H1 (cell line): ENCODE measurements around the gene EYA2. TPM values are rescaled to one million over a fixed set of nuclear protein-coding genes. Genes with fewer than 3 reads are reported as not detected.

Experiments
- CTCF ChIA-PET: fragments of 300-600 bp; sonication (Branson Sonifier 250); formaldehyde crosslinking; loops from one replicate; lab custom pipeline; 2021; ENCODE audit not compliant: partially characterized antibody; lab: Charles Lee
- POLR2A ChIA-PET: fragments of 300-600 bp; sonication (Branson Sonifier 250); formaldehyde crosslinking; loops from one replicate; lab custom pipeline; 2021; ENCODE audit warnings: inconsistent platforms; ENCODE audit not compliant: partially characterized antibody; lab: Charles Lee
- DNase-seq, 2 experiments: peaks; one replicate each; pipeline versions ENCODE4 v3.0.0 to v3.0.0-alpha.2; 2010 to 2022; ENCODE audit warnings: low spot score in 2 of 2, low read depth in 1 of 2, mixed read lengths in 1 of 2
- FAIRE-seq: peaks from 2 replicates; lab custom pipeline; 2011; peaks lifted over from hg19 to GRCh38; lab: Jason Lieb, UNC
- H2AFZ ChIP-seq: 2 replicates; pipeline ENCODE4 v1.8.1; 2012; ENCODE audit warnings: low read length, inconsistent platforms
- H2AK5ac ChIP-seq: 2 replicates; pipeline ENCODE4 v1.6.1; 2013; ENCODE audit warnings: low read depth, low read length
- H2BK120ac ChIP-seq: replicated peaks from 2 replicates; pipeline ENCODE3; 2013; ENCODE audit warnings: low read depth, low read length, inconsistent platforms
- H2BK12ac ChIP-seq: 2 replicates; pipeline ENCODE4 v1.6.1; 2013; ENCODE audit warnings: low read depth, low read length
- H2BK15ac ChIP-seq: 2 replicates; pipeline ENCODE4 v1.6.1; 2013; ENCODE audit warnings: low read length
- H2BK20ac ChIP-seq: 2 replicates; pipeline ENCODE4 v1.6.1; 2013; ENCODE audit warnings: low read length
- H2BK5ac ChIP-seq: 2 replicates; pipeline ENCODE4 v1.6.1; 2013; ENCODE audit warnings: low read depth, low read length
- H3K14ac ChIP-seq: 2 replicates; pipeline ENCODE4 v1.6.1; 2013; ENCODE audit warnings: inconsistent platforms; ENCODE audit not compliant: insufficient read length
- H3K18ac ChIP-seq: 2 replicates; pipeline ENCODE4 v1.6.1; 2013; ENCODE audit warnings: low read length; ENCODE audit errors: extremely low read depth
- H3K23ac ChIP-seq: 2 replicates; pipeline ENCODE4 v1.6.1; 2013; ENCODE audit warnings: inconsistent platforms; ENCODE audit not compliant: insufficient read length
- H3K23me2 ChIP-seq: 2 replicates; pipeline ENCODE4 v1.6.1; 2013; ENCODE audit warnings: low read depth, low read length
- H3K27ac ChIP-seq: 2 replicates; pipeline ENCODE4 v1.6.1; 2011; ENCODE audit warnings: low read depth, low read length, inconsistent platforms
- H3K27me3 ChIP-seq, 4 experiments: replicated peaks in 1 of 4; 1 replicate in 1 of 4; 2 replicates in 3 of 4; pipeline versions ENCODE4 v1.6.1 to v1.8.1; 2011 to 2013; ENCODE audit warnings: low read length in 3 of 4, mild to moderate bottlenecking in 3 of 4, inconsistent platforms in 2 of 4, mixed read lengths in 2 of 4, moderate library complexity in 1 of 4; ENCODE audit not compliant: control insufficient read depth in 3 of 4, insufficient read depth in 3 of 4; ENCODE audit errors: extremely low read depth in 1 of 4
- H3K36me3 ChIP-seq, 4 experiments: 2 replicates each; pipeline versions ENCODE4 v1.6.1 to v1.8.1; 2011 to 2013; ENCODE audit warnings: mild to moderate bottlenecking in 4 of 4, low read length in 3 of 4, moderate library complexity in 2 of 4, control low read depth in 1 of 4, inconsistent platforms in 1 of 4; ENCODE audit not compliant: insufficient read depth in 4 of 4, control insufficient read depth in 2 of 4
- H3K4ac ChIP-seq: replicated peaks from 2 replicates; pipeline ENCODE3; 2013; ENCODE audit warnings: low read length, low read depth, mixed read lengths, inconsistent platforms; ENCODE audit not compliant: insufficient read length
- H3K4me1 ChIP-seq, 4 experiments: replicated peaks in 1 of 4; 1 replicate in 1 of 4; 2 replicates in 3 of 4; pipeline versions ENCODE4 v1.6.1 to v1.8.1; 2011 to 2013; ENCODE audit warnings: low read length in 3 of 4, inconsistent platforms in 2 of 4, mixed read lengths in 1 of 4; ENCODE audit not compliant: insufficient read depth in 4 of 4, control insufficient read depth in 3 of 4
- H3K4me2 ChIP-seq, 2 experiments: 2 replicates each; pipeline versions ENCODE4 v1.6.1 to v1.8.1; 2011 to 2013; ENCODE audit warnings: low read depth in 2 of 2, low read length in 2 of 2, control low read depth in 1 of 2, inconsistent platforms in 1 of 2, mild to moderate bottlenecking in 1 of 2; ENCODE audit not compliant: insufficient read depth in 1 of 2
- H3K4me3 ChIP-seq, 4 experiments: fragments of 200-600, 300-600 bp in 1 of 4; sonication (generic), shearing (Covaris generic), sonication (Bioruptor Twin) in 1 of 4; 2 replicates each; pipeline versions ENCODE4 v1.5.1 to v1.8.1; 2011 to 2016; ENCODE audit warnings: low read length in 4 of 4, low read depth in 3 of 4, control low read depth in 2 of 4, inconsistent platforms in 2 of 4, mild to moderate bottlenecking in 2 of 4, mixed read lengths in 1 of 4, moderate library complexity in 1 of 4; ENCODE audit not compliant: insufficient read depth in 2 of 4; ENCODE audit errors: extremely low read depth in 1 of 4
- H3K56ac ChIP-seq: replicated peaks from 2 replicates; pipeline ENCODE3; 2013; ENCODE audit warnings: low read depth, mild to moderate bottlenecking, mixed read lengths, low read length, inconsistent platforms; ENCODE audit not compliant: insufficient read length
- H3K79me1 ChIP-seq: 2 replicates; pipeline ENCODE4 v1.6.1; 2013; ENCODE audit warnings: low read depth, low read length, control low read depth
- H3K79me2 ChIP-seq, 2 experiments: 2 replicates each; pipeline versions ENCODE4 v1.6.1 to v1.8.1; 2012 to 2013; ENCODE audit warnings: low read length in 2 of 2, mild to moderate bottlenecking in 2 of 2, inconsistent platforms in 1 of 2; ENCODE audit not compliant: insufficient read depth in 2 of 2, control insufficient read depth in 1 of 2
- H3K9ac ChIP-seq, 4 experiments: replicated peaks in 1 of 4; 1 replicate in 1 of 4; 2 replicates in 3 of 4; pipeline versions ENCODE4 v1.6.1 to v1.8.1; 2011 to 2013; ENCODE audit warnings: low read depth in 3 of 4, low read length in 3 of 4, control low read depth in 2 of 4, mild to moderate bottlenecking in 2 of 4, moderate library complexity in 2 of 4, inconsistent platforms in 1 of 4; ENCODE audit errors: extremely low read depth in 1 of 4
- H3K9me3 ChIP-seq, 2 experiments: 2 replicates each; pipeline versions ENCODE4 v1.6.1 to v1.8.1; 2012 to 2013; ENCODE audit warnings: mild to moderate bottlenecking in 2 of 2, moderate library complexity in 2 of 2, control low read depth in 1 of 2, inconsistent platforms in 1 of 2, low read depth in 1 of 2, low read length in 1 of 2, mixed read lengths in 1 of 2; ENCODE audit not compliant: insufficient read depth in 2 of 2
- H4K20me1 ChIP-seq, 2 experiments: replicated peaks in 1 of 2; 2 replicates each; pipeline versions ENCODE3 to v1.8.1; 2011 to 2013; ENCODE audit warnings: inconsistent platforms in 2 of 2, low read length in 2 of 2, mild to moderate bottlenecking in 1 of 2; ENCODE audit not compliant: insufficient read depth in 2 of 2, control insufficient read depth in 1 of 2
- H4K5ac ChIP-seq: 2 replicates; pipeline ENCODE4 v1.6.1; 2013; ENCODE audit warnings: low read length, low read depth, mixed read lengths, inconsistent platforms; ENCODE audit not compliant: insufficient read length
- H4K8ac ChIP-seq: 2 replicates; pipeline ENCODE4 v1.8.0; 2013; ENCODE audit warnings: mild to moderate bottlenecking, moderate library complexity, low read length, inconsistent platforms; ENCODE audit not compliant: insufficient read depth; ENCODE audit errors: extremely low read depth
- H4K91ac ChIP-seq: replicated peaks from 2 replicates; pipeline ENCODE3; 2013; ENCODE audit warnings: low read length, mixed read lengths, inconsistent platforms; ENCODE audit not compliant: insufficient read length
- CHD1 ChIP-seq: IDR thresholded peaks from 2 replicates; pipeline ENCODE4 v1.6.1; 2012; ENCODE audit warnings: low read depth, low read length, improper control_type of control experiment
- RFX5 ChIP-seq: IDR thresholded peaks from 2 replicates; pipeline ENCODE4 v1.6.1; 2011; ENCODE audit warnings: low read depth, low read length, improper control_type of control experiment, borderline replicate concordance
- RXRA ChIP-seq: IDR thresholded peaks from 2 replicates; pipeline ENCODE4 v1.6.1; 2011; ENCODE audit warnings: low read depth, mild to moderate bottlenecking, low read length, moderate library complexity; ENCODE audit not compliant: insufficient read depth
- SIX5 ChIP-seq: IDR thresholded peaks from 2 replicates; pipeline ENCODE4 v1.6.1; 2011; ENCODE audit warnings: mild to moderate bottlenecking, low read depth, low read length
- TCF12 ChIP-seq: IDR thresholded peaks from 2 replicates; pipeline ENCODE4 v1.6.1; 2011; ENCODE audit warnings: low read depth, mild to moderate bottlenecking, low read length
- WGBS, 2 experiments: shearing (Covaris generic) in 1 of 2; methylation state at CpG; one replicate each; pipeline versions ENCODE4 v1.1.6 to v1.1.7; 2013 to 2015; ENCODE audit warnings: low lambda C conversion rate in 2 of 2, mixed read lengths in 2 of 2, inconsistent platforms in 1 of 2, low coverage in 1 of 2, missing lambda C conversion rate in 1 of 2; ENCODE audit not compliant: insufficient replicate concordance in 2 of 2, insufficient coverage in 1 of 2, insufficient read length in 1 of 2; ENCODE audit errors: extremely low coverage in 1 of 2, missing lambda C conversion rate in 1 of 2; 5-methylcytosine and 5-hydroxymethylcytosine counted together
- polyA plus RNA-seq, 7 experiments: library from polyadenylated mRNA; depleted of rRNA in 3 of 7; stranded (reverse) in 5 of 7; unstranded in 2 of 7; fragments of >200 nt in 5 of 7; fragments of 200-250 nt in 2 of 7; gene quantifications; 1 replicate in 5 of 7; 2 replicates in 1 of 7; 4 replicates in 1 of 7; pipeline versions ENCODE4 v1.2.1 to v1.2.3, GENCODE V29; 2011 to 2013; ENCODE audit warnings: missing spikeins in 2 of 7, mixed read lengths in 2 of 7
- total RNA-seq: library from RNA; stranded (reverse); fragmentation: NEBNext Ultra II Directional; extraction: Animal tissue kit (Norgen Biotek cat#: 25700); gene quantifications from 2 replicates; pipeline ENCODE4 v1.2.1, GENCODE V29; 2021

The EYA2 gene
- total and polyA plus RNA-seq, 2 of the 8 experiments (the other 6 are each of a cell fraction or from before 2014, with no cell fraction given): 1.6 to 1.7 TPM

DNA sequence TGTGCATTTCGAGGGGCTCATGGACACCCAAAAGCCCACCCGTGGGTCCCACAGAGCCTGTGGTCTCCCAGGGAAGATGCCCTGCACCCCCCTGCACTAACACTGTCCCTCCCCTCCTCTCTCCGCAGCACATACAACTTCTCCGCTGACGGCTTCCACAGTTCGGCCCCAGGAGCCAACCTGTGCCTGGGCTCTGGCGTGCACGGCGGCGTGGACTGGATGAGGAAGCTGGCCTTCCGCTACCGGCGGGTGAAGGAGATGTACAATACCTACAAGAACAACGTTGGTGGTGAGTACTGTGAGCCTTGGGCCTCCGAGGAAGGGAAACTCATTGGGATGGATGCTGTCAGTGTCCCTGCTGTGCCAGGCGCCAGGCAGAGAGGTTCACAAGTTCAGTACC lies 277.9 kb downstream of the EYA2 start:
- no peaks in the 10 kb centered on the region for H3K9me3 ChIP-seq
- no peak overlapping the region for H2AFZ ChIP-seq
- no peaks in the 10 kb centered on the region for H3K4me1 ChIP-seq
- no peaks in the 10 kb centered on the region for H3K79me1 ChIP-seq
- ChIA-PET POLR2A (no interaction called here), CTCF (interaction anchor here (1.3 kb wide), 1 partner anchor 420 kb away, joined by 4 read pairs; no protein-coding TSS in a partner anchor)
- no peak for DNase-seq
- H3K14ac ChIP-seq: no peak overlapping the region
- H2BK15ac ChIP-seq: no peak overlapping the region
- no peak overlapping the region for H2BK20ac ChIP-seq
- no peak overlapping the region for H3K18ac ChIP-seq
- H2BK12ac ChIP-seq: 0 out of 2 replicates have a peak overlapping the region, but pooled peaks have one; percentile 4
- no peak overlapping the region for H2AK5ac ChIP-seq
- H3K36me3 ChIP-seq: no peaks in the 10 kb centered on the region
- H3K4me2 ChIP-seq: no peak overlapping the region
- no peak overlapping the region for H3K23ac ChIP-seq
- H3K4ac ChIP-seq: no peak overlapping the region
- no peaks in the 10 kb centered on the region for H3K79me2 ChIP-seq
- no peaks in the 10 kb centered on the region for H3K23me2 ChIP-seq
- no peak overlapping the region for H3K9ac ChIP-seq
- no peak overlapping the region for H3K27ac ChIP-seq
- H4K20me1 ChIP-seq: no peaks in the 10 kb centered on the region
- H3K4me3 ChIP-seq: no peak overlapping the region
- H3K27me3 ChIP-seq: peaks cover 0 to 3% (median 0%) of the 10 kb centered on the region in 4 experiments; a peak in 1 of 7 replicates
- no peak for TF ChIP-seq SIX5
- TF ChIP-seq RFX5: no peak
- TF ChIP-seq CHD1: no peak
- no peak for TF ChIP-seq TCF12
- no peak for TF ChIP-seq RXRA
- no peak for FAIRE-seq
- no peak overlapping the region for H4K8ac ChIP-seq
- no peak overlapping the region for H3K56ac ChIP-seq
- WGBS, 2 experiments: 90% methylated on average over 16 of the region's 16 CpGs; no CpG with 5 or more reads in 1 of the 2 experiments
- no peak overlapping the region for H2BK5ac ChIP-seq
- H2BK120ac ChIP-seq: no peak overlapping the region
- no peak overlapping the region for H4K91ac ChIP-seq
- H4K5ac ChIP-seq: no peak overlapping the region
